Keratinocyte (primary cell): ENCODE measurements around the gene TRAPPC2.

Source experiments
- CTCF ChIP-seq, 3 experiments: IDR thresholded peaks in 1 of 3; conservative IDR thresholded peaks in 1 of 3; optimal IDR thresholded peaks in 1 of 3; 2 replicates in 2 of 3; 3 replicates in 1 of 3; pipeline versions ENCODE3 to v1.5.1; 2011; ENCODE audit warnings: low read length in 3 of 3, mild to moderate bottlenecking in 3 of 3, moderate library complexity in 2 of 3, control low read depth in 1 of 3, inconsistent platforms in 1 of 3; ENCODE audit not compliant: insufficient read depth in 2 of 3; ENCODE audit errors: extremely low read depth in 1 of 3
- EZH2 ChIP-seq: IDR thresholded peaks from one replicate; pipeline ENCODE4 v1.6.1; 2012; ENCODE audit warnings: inconsistent platforms, mild to moderate bottlenecking, low read length, moderate library complexity

DNA sequence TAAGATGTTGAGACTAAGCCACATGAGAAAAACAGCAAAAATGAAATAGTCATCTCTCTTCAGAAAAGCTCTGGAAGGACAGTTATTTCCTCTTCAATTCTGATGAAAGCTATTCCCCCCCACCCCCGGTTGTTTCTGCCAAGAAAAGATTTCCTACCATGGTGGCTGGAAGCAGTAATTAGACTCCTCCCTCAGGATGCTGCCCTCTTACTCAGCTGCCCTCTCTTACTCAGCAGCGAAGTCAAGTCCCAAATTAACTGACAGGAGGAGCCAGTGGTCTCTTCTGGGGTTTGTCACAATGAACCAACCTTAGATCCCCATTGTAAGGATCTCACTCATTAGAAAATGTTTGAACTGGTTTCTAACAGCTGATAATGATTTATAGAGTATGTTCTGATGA is 44.5 kb upstream of the TRAPPC2 start:
- TF ChIP-seq CTCF (optimal IDR thresholded peaks at IDR 0.05 in 1 of 3, IDR thresholded peaks at IDR 0.05 in 1 of 3, conservative IDR thresholded peaks at IDR 0.05 in 1 of 3; ENCODE audit: extremely low read depth in 1 of 3, insufficient read depth in 2 of 3, low read length in 3 of 3): no peak
- TF ChIP-seq EZH2: no peak
